ENCODE measurements around the gene SMTNL1. TPM values are rescaled to one million over a fixed set of nuclear protein-coding genes. Genes with fewer than 3 reads are reported as not detected.

The SMTNL1 gene
- polyA plus RNA-seq, 1 of the 3 experiments (the other 2 are of a cell fraction): not detected

DNA sequence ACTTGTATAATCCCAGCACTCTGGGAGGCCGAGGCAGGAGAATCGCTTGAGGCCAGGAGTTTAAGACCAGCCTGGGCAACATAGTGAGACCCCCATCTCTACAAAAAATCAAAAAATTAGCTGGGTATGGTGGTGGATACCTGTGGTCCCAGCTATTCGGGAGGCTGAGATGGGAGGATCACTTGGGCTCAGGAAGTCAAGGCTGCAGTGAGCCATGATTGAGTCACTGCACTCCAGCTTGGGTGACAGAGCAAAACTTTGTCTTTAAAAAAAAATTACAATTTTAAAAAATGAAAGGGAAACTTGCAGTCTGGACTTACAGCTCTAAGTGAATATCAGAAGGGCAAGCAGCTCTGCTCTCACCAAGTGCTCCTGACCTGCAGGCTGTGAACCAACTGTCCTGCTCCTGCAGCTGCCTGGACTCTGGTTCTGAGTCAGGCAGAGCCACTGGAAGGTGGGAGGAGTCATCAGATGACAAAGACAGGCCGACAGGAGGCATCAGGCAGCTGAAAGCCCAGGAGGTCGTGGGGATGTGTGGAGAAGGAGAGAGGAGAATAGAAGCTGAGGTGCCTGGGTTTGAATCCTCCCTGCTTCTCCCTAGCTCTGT is 9.6 kb downstream of the SMTNL1 start:
- Histone ChIP-seq H4K20me1 (ENCODE audit: insufficient read depth) (no peaks in the 10 kb centered on the region), H3K4me1 (ENCODE audit: control insufficient read depth in 1 of 2, insufficient read depth in 2 of 2, low read depth in 1 of 2, low read length in 1 of 2) (no peaks in the 10 kb centered on the region; a peak in 1 of 4 replicates), H3K27ac (ENCODE audit: low read depth in 2 of 2, low read length in 1 of 2) (no peak overlapping the region), H3K9me2 (no peaks in the 10 kb centered on the region), H3F3A (replicated peaks; ENCODE audit: insufficient read depth) (no peaks in the 10 kb centered on the region), H2AFZ (ENCODE audit: low read depth) (no peak overlapping the region), H3K4me2 (no peak overlapping the region), H3K36me3 (replicated peaks in 1 of 2; ENCODE audit: control insufficient read depth in 1 of 2, insufficient read depth in 2 of 2, low read length in 1 of 2) (peaks cover 0 to 20% of the 10 kb centered on the region in 2 experiments), H3K4me3 (ENCODE audit: low read depth in 2 of 2, low read length in 1 of 2) (no peak overlapping the region), H3K27me3 (ENCODE audit: insufficient read depth) (no peaks in the 10 kb centered on the region), H3K9ac (no peak overlapping the region), H3K9me3 (no peaks in the 10 kb centered on the region), H3K79me2 (ENCODE audit: insufficient read depth) (no peaks in the 10 kb centered on the region)
- peak; percentile 35 for DNase-seq
- ChIA-PET CTCF (interaction anchor here (1.0 to 7.6 kb wide), 5 partner anchors 20 to 98 kb away, joined by 3 to 36 read pairs (median 3); partner anchors contain the start of genes RTN4RL2 and UBE2L6), POLR2A (interaction anchor here (0.7 kb wide), 1 partner anchor 11 kb away, joined by 3 read pairs; no protein-coding TSS in a partner anchor)
- 51% methylated on average over 5 of the region's 5 CpGs for WGBS (ENCODE audit: low lambda C conversion rate)
- no peak for TF ChIP-seq EZH2phosphoT487 (IDR thresholded peaks at IDR 0.05; ENCODE audit: borderline replicate concordance, low read depth)
- TF ChIP-seq, protein P1, sequence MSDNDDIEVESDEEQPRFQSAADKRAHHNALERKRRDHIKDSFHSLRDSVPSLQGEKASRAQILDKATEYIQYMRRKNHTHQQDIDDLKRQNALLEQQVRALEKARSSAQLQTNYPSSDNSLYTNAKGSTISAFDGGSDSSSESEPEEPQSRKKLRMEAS (IDR thresholded peaks at IDR 0.05; ENCODE audit: low read depth): no peak
- no peak for TF ChIP-seq FOXM1 (IDR thresholded peaks at IDR 0.05; ENCODE audit: low read depth)
- no peak for TF ChIP-seq RAD21 (IDR thresholded peaks at IDR 0.05; ENCODE audit: low read length)
- TF ChIP-seq RCOR1 (IDR thresholded peaks at IDR 0.05; ENCODE audit: low read length): no peak
- TF ChIP-seq, protein P2, sequence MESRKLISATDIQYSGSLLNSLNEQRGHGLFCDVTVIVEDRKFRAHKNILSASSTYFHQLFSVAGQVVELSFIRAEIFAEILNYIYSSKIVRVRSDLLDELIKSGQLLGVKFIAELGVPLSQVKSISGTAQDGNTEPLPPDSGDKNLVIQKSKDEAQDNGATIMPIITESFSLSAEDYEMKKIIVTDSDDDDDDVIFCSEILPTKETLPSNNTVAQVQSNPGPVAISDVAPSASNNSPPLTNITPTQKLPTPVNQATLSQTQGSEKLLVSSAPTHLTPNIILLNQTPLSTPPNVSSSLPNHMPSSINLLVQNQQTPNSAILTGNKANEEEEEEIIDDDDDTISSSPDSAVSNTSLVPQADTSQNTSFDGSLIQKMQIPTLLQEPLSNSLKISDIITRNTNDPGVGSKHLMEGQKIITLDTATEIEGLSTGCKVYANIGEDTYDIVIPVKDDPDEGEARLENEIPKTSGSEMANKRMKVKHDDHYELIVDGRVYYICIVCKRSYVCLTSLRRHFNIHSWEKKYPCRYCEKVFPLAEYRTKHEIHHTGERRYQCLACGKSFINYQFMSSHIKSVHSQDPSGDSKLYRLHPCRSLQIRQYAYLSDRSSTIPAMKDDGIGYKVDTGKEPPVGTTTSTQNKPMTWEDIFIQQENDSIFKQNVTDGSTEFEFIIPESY (IDR thresholded peaks at IDR 0.05; ENCODE audit: borderline replicate concordance, low read depth): no peak
- TF ChIP-seq, protein P3, sequence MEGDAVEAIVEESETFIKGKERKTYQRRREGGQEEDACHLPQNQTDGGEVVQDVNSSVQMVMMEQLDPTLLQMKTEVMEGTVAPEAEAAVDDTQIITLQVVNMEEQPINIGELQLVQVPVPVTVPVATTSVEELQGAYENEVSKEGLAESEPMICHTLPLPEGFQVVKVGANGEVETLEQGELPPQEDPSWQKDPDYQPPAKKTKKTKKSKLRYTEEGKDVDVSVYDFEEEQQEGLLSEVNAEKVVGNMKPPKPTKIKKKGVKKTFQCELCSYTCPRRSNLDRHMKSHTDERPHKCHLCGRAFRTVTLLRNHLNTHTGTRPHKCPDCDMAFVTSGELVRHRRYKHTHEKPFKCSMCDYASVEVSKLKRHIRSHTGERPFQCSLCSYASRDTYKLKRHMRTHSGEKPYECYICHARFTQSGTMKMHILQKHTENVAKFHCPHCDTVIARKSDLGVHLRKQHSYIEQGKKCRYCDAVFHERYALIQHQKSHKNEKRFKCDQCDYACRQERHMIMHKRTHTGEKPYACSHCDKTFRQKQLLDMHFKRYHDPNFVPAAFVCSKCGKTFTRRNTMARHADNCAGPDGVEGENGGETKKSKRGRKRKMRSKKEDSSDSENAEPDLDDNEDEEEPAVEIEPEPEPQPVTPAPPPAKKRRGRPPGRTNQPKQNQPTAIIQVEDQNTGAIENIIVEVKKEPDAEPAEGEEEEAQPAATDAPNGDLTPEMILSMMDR (IDR thresholded peaks at IDR 0.05): no peak
- TF ChIP-seq YY1 (IDR thresholded peaks at IDR 0.05; ENCODE audit: low read depth): no peak

DNA sequence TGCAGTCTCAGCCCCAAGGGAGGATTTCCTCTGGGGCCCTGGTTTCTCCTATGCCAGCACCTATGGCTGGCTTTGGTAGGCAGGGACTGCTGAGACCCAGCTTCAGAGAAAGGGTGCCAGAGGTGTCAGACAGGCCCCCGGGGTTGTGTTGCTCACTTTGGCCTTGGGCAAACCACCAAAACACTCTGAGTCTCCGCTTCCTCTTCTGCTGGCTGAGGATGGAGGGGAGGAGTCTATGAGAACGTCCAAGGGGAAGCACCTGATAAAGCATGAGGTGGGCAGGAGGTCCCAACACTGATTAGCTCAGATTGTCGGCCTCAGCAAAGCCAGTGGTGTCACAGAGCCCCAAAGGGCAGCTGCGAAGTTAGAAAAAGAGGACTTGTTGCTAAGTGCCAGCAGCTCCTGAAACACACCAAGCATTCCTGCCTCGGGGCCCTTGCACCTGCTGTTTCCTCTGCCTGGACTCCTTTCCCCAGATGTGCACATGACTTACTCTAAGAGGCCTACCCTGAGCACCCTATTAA is 10.5 kb downstream of the SMTNL1 start:
- POLR2A ChIA-PET: no interaction called here
- 61% methylated on average over 6 of the region's 6 CpGs for WGBS (ENCODE audit: low lambda C conversion rate)
- no peak overlapping the region for H3K4me2 ChIP-seq
- H2AFZ ChIP-seq (ENCODE audit: low read depth): no peak overlapping the region
- no peaks in the 10 kb centered on the region; a peak in 1 of 4 replicates for H3K4me1 ChIP-seq (ENCODE audit: control insufficient read depth in 1 of 2, insufficient read depth in 2 of 2, low read depth in 1 of 2, low read length in 1 of 2)
- H3K79me2 ChIP-seq (ENCODE audit: insufficient read depth): no peaks in the 10 kb centered on the region
- DNase-seq: no peak
- H3K9me2 ChIP-seq: no peaks in the 10 kb centered on the region
- no peak overlapping the region for H3K9ac ChIP-seq
- H3K9me3 ChIP-seq: no peaks in the 10 kb centered on the region
- H4K20me1 ChIP-seq (ENCODE audit: insufficient read depth): no peaks in the 10 kb centered on the region
- H3K36me3 ChIP-seq (replicated peaks in 1 of 2; ENCODE audit: control insufficient read depth in 1 of 2, insufficient read depth in 2 of 2, low read length in 1 of 2): peaks cover 0 to 29% of the 10 kb centered on the region in 2 experiments
- H3K27ac ChIP-seq (ENCODE audit: low read depth in 2 of 2, low read length in 1 of 2): no peak overlapping the region
- no peaks in the 10 kb centered on the region for H3F3A ChIP-seq (replicated peaks; ENCODE audit: insufficient read depth)
- TF ChIP-seq JUND (IDR thresholded peaks at IDR 0.05): no peak
- TF ChIP-seq, protein P3 (IDR thresholded peaks at IDR 0.05): no peak
- TF ChIP-seq, protein P4, sequence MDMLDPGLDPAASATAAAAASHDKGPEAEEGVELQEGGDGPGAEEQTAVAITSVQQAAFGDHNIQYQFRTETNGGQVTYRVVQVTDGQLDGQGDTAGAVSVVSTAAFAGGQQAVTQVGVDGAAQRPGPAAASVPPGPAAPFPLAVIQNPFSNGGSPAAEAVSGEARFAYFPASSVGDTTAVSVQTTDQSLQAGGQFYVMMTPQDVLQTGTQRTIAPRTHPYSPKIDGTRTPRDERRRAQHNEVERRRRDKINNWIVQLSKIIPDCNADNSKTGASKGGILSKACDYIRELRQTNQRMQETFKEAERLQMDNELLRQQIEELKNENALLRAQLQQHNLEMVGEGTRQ (IDR thresholded peaks at IDR 0.05; ENCODE audit: borderline replicate concordance, low read depth, low read length): no peak
- H3K4me3 ChIP-seq (ENCODE audit: low read depth in 2 of 2, low read length in 1 of 2): no peak overlapping the region
- H3K27me3 ChIP-seq (ENCODE audit: insufficient read depth): no peaks in the 10 kb centered on the region
- CTCF ChIA-PET: interaction anchor here (0.6 to 7.6 kb wide), 4 partner anchors 20 to 97 kb away, joined by 3 to 36 read pairs (median 3); partner anchors contain the start of genes RTN4RL2 and UBE2L6

Measured in SK-N-SH (cell line).